HG03039 (cell line): Measurements from ENCODE around the gene RERE.
"Not testable (repeated sequence)": the region's sequence is repeated elsewhere in the genome, so short reads cannot be mapped to it uniquely, and the experiment has no call there.

Experiments
- ATAC-seq: cut with Tn5 transposase; IDR thresholded peaks from one replicate; pipeline ENCODE4 v1.9.1; 2021; ENCODE audit warnings: mild to moderate bottlenecking, moderate library complexity; ENCODE audit not compliant: unreplicated experiment

Gene RERE

DNA sequence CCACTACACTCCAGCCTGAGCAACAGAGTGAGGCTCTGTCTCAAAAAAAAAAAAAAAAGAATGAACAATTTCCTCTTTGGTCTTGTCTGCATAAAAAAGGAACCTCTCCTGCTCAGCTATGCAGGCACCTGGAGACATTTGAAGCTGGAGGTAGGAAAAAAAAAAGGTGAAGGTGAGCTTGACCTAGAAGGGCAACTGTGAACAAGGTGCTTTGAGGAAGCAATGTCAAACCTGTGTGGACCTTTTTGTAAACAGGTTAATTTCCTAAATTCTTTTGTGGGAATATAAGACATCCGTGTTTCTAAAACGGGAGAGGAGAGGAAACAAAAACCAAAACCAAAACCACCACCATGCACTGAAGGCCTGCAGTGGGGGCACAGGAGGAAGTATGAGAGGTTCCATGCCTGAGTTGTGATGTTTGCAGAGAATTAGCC lies 422.0 kb downstream of the RERE start:
- ATAC-seq: no peak

DNA sequence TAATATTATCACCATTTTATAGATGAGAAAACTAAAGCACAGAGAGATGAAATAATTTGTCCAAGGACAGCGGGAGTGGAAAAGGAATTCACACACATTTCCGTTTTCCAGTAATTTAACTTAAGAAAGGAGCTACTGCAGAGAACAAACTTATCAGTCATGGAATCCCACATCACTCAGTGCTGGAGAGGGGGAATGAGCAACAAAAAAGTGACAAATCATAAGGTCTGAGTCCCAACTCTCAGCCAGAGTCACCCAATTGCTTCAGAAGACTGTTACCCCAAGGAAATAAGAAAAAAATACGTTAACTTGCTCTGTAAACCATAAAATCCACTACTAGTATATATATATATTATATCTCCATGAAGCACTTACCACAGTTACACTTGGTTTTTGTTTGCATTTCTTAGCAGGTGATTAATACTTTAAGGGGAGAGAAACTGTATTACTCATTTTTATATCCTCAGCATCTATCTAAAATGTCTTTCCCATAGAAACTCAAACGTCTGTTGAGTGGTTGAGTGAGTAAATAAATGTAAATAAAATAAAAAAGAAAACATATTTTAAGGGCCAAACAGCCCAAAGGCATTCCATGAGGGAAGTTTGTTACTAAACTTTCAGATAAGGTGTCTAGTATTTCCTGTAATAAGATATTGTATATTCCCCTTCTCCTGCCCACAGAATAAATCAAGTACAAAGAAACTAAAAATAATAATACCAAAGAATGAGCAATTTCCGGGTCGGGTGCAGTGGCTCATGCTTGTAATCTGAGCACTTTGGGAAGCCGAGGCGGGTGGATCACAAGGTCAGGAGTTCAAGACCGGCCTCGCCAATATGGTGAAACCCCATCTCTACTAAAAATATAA lies 422.8 kb downstream of the RERE start:
- ATAC-seq: no peak

DNA sequence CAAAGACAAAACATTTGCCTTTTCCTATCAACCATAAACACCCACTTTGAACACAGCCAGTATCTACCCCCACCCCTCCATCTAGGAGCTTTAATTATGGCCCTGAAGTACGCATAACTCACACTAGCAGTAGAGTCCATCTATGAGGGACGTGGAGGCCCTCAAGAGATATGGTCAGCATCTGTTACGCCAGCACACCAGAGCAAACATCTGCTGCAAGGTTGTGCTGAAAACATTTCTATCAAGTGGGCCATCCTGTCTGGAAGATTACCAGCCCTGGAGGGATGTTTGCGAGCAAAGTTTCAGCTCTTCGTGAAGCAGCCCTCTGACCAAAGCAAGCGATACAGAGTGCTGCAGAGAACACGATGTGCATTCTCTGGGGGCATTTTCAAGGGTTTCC lies 424.9 kb downstream of the RERE start:
- no peak for ATAC-seq

- ATAC-seq: no peak
Measured at GRCh38 chr1:8390707-8391106, 426.7 kb downstream of the RERE start.

GRCh38 chr1:8389958-8390535 lies 427.4 kb downstream of the RERE start:
- ATAC-seq: no peak

- no peak for ATAC-seq
Measured at GRCh38 chr1:8388732-8389562, 428.5 kb downstream of the RERE start.

DNA sequence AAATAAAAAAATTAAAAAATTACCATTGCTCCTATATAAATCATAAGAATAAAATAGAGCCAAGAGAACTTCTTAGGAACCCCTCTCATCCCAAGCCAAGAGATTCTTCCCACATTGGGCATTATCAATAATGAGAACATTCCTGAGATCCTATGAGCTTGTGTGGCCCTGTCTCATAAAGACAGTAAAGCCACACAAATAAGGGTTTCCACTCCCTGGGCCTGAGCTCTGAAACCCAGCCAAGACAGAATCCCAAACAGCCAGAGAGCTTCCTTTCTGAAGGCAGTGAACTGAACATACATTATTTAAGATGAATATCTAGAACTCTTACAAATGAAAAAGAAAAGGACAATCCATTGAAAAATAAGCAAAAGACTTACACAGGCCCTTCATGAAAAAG lies 431.2 kb downstream of the RERE start:
- ATAC-seq: no peak

DNA sequence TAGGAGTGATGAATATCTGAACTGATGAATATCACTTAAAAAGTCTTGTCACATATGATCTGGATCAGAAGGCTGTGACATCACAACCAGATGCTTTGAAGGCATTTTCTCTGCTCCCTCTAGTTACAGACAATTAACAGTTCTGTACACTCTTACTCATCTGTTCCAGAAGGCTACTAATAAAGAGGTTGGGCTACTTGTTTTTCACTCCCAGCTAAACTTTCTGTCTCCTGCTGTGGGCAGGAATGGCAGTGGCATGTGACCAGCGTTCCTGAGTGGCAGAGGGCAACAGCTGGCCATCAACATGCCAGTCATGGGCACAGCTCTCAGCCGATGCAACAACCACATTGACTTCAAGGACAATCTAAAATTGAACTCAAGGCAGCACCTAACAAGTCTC lies 432.9 kb downstream of the RERE start:
- ATAC-seq: no peak

- no peak for ATAC-seq
Measured at GRCh38 chr1:8384088-8384487, 433.4 kb downstream of the RERE start.

GRCh38 chr1:8382608-8383505 lies 434.6 kb downstream of the RERE start:
- no peak for ATAC-seq

DNA sequence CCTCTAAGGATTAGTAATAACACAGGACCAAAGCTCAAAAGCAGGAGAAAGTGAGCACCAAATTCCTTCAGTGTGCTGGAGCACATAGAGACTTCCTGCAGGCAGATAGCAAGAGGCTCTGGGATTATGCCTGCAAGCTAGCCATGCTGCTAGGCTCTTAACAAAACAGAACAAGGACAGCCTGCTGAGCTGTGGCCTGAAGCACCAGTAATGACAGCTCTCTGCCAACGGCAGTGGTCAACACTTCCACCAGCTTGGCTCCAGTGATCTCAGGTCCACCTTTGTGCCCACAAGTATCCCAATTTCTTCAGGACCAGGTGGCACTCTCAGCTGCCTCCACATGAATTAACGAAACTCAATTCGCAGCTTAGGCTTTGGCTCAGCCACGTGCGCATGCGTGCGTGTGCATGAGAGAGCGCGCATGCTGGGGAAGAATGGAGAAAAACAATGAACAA lies 435.4 kb downstream of the RERE start:
- no peak for ATAC-seq

DNA sequence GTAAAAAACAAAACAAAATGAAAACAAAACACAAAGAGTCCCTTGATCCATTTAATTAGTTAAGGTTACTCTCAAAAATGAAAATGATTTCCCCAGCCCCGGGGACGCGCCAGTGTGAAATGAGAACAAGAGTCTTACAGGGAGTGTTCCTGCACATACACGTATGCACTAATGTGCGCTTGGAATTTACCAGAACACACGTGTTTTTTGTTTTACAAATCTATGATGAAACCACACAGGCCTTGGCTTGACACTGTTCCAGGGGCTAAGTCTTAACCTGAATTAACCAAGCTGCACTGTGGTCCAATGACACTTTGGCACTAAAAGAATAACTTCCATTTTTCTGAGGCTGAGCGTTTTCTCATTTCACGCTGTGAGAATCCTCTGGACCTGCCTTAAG lies 435.8 kb downstream of the RERE start:
- ATAC-seq: no peak

GRCh38 chr1:8380310-8380709 lies 437.1 kb downstream of the RERE start:
- ATAC-seq: not testable (repeated sequence)

- no peak for ATAC-seq
Measured at GRCh38 chr1:8379513-8380186, 437.8 kb downstream of the RERE start.

- no peak for ATAC-seq
Measured at GRCh38 chr1:8378981-8379470, 438.4 kb downstream of the RERE start.

DNA sequence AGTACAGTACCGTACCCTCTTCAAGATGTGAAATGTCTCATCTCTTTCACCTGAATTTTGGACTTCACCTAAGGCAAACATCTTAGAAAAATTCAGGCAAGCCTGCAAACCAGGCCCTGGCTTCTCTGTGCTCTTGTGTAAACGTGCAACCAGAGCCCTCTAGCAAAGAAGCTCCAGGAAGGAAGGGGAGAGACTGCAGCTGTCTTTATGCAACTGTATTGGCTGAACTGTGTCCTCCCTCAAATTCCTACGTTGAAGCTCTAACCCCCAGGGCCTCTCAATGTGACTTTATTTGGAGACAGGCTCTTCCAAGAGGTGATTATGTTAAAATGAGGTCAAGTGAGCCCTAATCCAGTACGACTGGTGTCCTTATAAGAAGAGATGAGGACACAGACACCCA lies 439.3 kb downstream of the RERE start:
- ATAC-seq: no peak

DNA sequence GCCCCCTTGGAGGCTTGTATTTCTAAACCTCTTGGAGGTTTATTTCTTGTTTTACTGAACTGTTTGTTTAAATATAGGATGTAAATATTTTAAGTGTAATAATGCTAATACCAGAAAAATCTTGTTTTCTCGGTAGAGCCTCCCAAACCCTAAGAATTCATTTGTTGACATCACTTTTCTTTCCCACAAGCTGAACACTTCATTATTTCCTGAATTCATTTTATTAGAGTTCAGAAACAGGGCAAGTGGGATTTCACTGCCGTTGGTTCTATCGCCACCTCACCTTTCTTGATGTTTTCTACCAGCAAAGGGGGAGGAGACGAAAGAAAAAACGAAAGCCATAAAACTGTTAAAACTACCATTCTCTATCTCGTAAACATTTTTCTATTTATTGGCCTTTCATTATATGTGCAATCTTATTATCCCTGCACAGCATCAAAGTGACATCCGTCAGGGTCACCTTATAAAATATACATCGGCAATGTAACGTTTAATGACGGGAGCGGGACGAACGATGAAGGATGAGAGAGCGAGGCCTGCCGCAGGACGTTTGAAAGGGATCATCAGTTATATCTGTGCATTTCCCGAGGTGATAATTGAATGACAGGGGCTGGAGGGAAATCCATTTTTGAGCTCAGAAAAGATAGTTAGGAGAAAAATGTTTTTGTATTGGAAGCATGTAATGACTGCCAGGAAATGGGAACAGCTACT lies 440.0 kb downstream of the RERE start:
- ATAC-seq: no peak

DNA sequence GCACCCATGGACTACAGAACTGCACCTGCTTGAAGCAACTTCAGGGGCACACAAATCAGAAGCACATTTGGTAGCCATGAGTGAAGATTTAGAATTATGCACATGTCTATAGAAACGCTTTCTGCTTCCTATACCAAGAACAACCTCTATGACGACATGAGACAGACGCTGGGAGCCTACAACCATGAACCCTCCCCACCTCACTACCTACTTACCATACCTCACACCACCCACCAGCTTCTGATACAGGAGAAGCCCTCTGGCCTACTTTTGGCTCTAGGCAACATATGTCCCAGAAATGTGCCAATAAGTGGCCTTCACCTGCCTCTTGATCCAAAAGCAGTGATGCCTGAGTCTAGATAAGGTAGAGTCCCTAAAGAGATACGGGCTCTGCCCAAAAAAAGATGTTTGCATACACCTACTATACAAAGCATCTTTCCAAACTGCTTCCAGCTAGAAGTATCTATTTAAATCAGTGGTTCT lies 441.0 kb downstream of the RERE start:
- ATAC-seq: no peak

DNA sequence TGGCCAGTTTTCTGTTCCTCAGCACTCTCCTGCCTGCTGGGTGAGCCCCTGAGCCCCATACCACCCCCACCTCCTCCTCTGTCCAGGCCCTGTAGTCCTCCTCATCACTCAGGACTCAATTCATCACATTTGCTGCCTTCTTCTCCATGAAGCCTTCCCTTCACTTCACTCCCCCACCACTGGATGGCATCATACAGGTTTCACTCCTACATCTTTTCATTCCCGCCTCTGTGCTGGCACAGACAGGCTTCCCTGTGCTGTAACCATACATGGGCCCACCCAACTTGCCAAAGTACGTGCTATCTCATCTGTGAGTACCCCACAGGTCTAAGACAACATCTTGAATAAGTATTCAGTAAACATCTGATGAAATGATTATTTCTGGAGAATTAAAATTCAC lies 442.6 kb downstream of the RERE start:
- no peak for ATAC-seq
